GM19467 (cell line): ENCODE measurements around the gene PRRX2.

Experiments
- ATAC-seq: cut with Tn5 transposase; IDR thresholded peaks from one replicate; pipeline ENCODE4 v1.9.1; 2021; ENCODE audit warnings: mild to moderate bottlenecking, moderate library complexity; ENCODE audit not compliant: unreplicated experiment

The PRRX2 gene

GRCh38 chr9:129702589-129703520, 37.4 kb downstream of the PRRX2 start:
- no peak for ATAC-seq

DNA sequence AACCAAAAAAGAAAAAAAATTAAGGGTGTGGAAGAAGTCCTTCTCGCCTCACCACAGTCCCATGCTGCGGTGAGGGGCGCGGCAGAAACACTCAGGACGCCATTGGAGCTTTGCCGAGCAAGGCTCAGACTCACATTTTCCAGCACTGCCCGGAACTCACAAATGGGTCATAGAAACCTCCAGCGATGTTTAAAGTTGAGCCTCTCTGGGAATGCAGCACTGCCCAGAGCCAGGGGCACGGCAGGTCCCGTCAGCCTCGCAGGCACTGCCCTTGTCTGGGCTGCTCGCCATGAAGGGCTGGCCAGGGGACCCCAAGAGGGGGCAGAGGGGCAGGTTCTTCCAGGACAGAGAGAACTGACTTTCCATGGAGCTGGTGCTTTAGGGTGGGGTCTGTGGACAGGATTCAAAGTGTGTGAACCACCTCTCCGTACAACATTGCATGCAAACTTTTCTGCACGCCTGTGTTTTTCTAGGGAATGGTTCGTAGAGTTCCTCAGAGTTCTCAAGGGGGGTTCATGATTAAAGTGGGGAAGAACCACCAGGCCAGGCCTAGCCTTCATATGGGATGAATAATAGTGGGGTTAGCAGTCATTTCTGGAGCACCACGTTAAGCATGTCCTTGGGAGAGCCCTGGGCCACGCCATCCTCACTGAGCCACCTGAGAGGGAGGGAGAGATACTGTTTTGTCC, 38.4 kb downstream of the PRRX2 start:
- no peak for ATAC-seq

- ATAC-seq, result no peak
Measured at GRCh38 chr9:129704807-129705206, 39.4 kb downstream of the PRRX2 start.

DNA sequence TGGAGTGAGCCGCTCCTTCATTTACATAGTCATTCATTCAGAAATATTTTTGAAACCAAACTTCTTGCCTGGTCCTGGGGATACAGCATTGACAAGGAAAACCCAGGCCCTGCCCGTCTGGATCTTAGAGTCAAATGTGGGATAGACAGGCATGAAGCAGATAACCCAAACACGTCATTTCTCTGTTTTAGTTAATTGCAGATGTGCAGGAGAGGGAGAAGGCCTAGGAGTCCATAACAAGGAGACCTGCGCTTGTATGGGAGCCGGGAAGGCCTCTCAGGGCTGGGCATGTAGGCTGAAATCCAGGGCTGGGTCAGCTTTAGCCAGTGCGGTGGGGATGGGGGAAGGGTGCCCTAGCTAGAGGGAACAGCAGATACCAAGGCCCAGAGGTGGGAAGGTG, 43.3 kb downstream of the PRRX2 start:
- ATAC-seq, result no peak

- ATAC-seq, result no peak
Measured at GRCh38 chr9:129709438-129710168, 44.2 kb downstream of the PRRX2 start.

GRCh38 chr9:129710169-129710453, 44.7 kb downstream of the PRRX2 start:
- no peak for ATAC-seq

DNA sequence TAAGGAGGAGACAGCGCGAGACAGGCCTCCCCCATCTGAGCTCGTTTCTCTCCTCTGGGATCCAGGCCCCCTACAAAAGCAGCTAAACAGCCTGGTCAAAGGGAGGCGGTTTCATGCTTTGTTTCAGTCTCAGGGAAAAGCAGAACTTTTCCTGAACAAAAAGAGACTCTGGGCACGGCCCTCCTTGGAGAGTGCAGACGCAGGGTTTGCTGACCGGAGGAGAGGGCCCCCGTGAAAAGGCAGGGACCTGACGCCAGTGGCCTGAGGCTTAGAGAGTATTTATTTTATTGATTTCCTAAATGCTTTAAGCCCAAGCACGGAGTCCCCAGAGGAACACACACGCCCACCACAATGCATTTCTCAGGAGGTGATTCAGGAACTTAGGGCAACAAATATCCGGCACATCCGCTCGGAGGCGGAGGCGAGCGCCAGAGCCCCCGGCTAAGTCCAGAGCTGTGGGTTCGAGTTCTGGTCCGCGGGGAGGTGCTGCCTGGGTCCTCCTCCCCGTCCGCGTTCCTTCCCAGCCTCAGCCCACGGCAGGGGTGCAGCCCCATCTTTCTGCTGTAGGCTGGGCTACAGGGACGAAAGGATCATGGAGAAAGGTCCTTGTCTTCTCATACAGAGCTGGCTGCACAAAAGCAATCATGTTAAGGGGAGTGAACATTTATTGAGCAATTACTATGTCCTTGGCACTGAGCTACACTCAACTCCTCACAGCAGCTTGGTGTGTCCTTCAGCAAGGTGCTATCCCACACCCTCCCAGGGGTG, 47.4 kb downstream of the PRRX2 start:
- no peak for ATAC-seq

DNA sequence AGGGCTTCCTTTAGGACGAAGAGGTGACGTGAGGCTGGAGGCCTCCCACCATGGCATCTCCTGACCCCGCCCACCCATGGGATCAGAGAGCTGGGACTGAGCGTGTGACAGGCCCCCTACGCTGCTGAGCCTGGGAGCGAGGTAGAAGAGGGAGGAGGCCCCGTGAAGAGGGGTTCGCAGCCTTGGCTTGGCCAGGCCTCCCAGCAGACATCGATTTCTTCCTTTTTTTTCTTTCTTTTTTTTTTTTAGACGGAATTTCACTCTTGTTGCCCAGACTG, 47.9 kb downstream of the PRRX2 start:
- no peak for ATAC-seq

DNA sequence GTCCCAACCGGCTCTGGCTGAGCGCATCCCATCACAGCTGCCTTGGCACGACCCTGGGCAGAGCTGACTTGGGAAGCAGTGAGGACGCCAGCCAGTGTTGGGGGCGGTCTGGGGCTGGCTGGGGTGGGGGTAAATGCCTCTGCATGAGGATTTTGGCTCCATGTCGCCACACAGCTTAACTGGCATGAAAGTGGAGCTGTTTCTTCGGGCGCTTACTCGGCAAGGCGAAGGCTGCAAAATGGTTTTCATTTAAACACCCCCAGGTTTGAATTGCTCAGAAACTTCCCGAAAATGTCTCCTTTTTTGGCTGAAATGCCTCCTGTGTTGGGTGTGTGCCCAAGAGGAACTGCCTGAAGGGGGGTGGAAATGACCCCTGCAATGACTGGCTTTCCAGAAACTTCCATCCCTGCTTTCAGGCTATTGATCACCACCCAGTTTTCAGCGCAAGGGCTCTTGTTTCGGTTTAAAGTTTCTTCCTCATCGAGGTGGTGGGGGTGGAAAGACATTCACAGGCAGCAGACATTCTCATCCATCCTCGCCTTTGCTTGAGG, 49.1 kb downstream of the PRRX2 start:
- ATAC-seq, result no peak

DNA sequence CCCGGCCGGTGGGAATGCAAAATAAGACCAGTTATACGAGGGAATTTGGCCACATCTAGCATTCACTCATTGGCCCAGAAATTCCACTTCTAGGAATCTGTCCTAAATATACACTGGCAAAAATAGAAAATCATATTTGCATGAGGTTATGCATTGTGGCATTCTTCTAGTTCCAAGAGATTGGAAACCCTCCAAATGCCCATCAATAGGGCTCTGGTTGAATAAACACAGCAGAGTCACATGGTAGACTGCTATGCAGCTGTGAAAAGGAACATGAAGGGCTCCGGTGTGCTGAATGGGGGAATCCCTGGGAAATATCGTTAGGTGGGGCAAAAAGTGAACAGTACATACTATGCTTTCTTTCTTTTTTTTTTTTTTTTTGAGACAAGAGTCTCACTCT, 50.6 kb downstream of the PRRX2 start:
- ATAC-seq, result no peak

DNA sequence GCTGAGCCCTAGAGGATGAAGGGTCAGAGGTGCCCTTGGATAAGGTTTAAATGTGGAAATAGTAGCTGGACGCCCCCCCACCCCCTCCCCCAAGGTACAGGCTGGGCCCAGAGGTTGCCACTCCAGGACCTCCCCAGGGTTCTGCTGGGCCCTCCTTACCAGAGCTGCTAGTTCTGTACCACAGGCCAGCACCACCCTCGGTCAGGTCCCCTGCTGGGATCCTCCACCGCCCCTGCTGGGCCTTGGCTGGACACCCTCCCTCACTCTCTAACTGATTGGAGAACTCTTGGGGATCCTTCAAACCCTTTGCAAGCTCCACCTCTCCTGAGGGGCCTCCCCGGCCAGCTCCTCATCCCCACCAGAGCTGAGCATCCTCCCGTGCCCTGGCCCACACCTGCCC, 52.5 kb downstream of the PRRX2 start:
- ATAC-seq, result no peak

DNA sequence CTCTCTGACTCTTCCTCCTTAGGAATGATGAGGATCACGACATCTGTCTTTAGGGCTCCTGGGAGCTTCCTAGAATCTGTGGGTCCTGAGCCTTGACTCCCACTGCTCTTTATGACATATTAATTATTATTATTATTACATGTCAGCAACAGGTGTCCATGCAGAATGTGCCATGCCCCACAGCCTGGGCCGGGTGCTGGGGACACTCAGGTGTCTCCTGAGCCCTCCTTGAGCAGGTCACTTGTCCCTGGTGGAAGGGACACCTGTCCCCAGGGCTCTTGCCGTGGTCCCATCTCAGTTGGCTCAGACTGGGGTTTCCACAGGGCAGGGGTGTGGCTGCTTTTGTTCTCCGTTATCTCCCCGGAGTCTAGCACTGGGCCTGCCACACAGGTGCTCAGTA, 53.2 kb downstream of the PRRX2 start:
- ATAC-seq, result no peak

GRCh38 chr9:129719135-129719534, 53.7 kb downstream of the PRRX2 start:
- ATAC-seq, result no peak

GRCh38 chr9:129720181-129720864, 54.9 kb downstream of the PRRX2 start:
- no peak for ATAC-seq

DNA sequence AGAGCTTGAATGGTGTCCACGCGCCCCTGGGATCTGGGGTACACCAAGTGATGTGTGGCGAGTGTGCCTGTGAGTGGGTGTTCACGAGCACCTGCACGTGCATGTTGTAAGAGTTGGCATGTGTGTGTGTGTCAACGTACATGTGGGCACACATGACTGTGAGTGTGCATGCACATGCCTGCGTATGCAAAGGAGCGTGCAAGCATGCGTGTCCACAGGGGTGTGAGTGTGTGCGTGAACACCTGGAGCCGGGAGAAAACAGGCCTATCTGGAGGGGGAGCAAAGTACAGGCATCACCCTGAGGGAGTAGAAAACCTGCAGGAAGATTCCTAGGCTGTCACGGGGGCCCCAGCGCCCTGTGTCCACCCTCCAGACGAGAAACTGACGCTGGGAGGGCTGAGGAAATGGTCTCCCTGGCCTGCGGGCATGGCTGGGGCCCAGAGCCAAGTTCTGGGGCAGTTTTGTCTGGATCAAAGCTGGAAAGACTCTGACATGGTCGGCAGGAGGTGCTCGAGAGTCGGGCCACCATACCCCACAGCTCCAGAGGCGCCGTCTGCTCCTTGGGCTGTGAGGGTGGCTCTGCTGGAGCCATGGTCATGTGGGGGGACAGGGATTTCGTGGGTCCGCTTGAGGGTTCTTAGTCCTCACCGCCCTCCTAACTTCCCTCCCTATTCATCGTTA, 55.6 kb downstream of the PRRX2 start:
- ATAC-seq, result no peak

- ATAC-seq, result no peak
Measured at GRCh38 chr9:129722913-129723312, 57.5 kb downstream of the PRRX2 start.

- ATAC-seq, result no peak
Measured at GRCh38 chr9:129724456-129725190, 59.2 kb downstream of the PRRX2 start.

- ATAC-seq, result no peak
Measured at GRCh38 chr9:129725795-129726251, 60.4 kb downstream of the PRRX2 start.
